BLaER1 (cell line): ENCODE data around the gene TFF1.

Experiments used
- H3K27ac ChIP-seq: shearing (Covaris generic); formaldehyde crosslinking; 2 replicates; pipeline ENCODE4 v1.8.1; 2022
- H3K27me3 ChIP-seq: shearing (Covaris generic); formaldehyde crosslinking; 2 replicates; pipeline ENCODE4 v1.8.1; 2022
- H3K36me3 ChIP-seq: shearing (Covaris generic); formaldehyde crosslinking; 2 replicates; pipeline ENCODE4 v1.8.1; 2022
- H3K4me1 ChIP-seq: shearing (Covaris generic); formaldehyde crosslinking; 2 replicates; pipeline ENCODE4 v1.8.1; 2022
- H3K4me2 ChIP-seq: shearing (Covaris generic); formaldehyde crosslinking; 2 replicates; pipeline ENCODE4 v1.8.1; 2022
- H3K4me3 ChIP-seq: shearing (Covaris generic); formaldehyde crosslinking; 2 replicates; pipeline ENCODE4 v1.8.1; 2022
- H3K9ac ChIP-seq: shearing (Covaris generic); formaldehyde crosslinking; 2 replicates; pipeline ENCODE4 v1.8.1; 2022
- H3K9me3 ChIP-seq: shearing (Covaris generic); formaldehyde crosslinking; 2 replicates; pipeline ENCODE4 v1.8.1; 2022
- H4K20me1 ChIP-seq: shearing (Covaris generic); formaldehyde crosslinking; 2 replicates; pipeline ENCODE4 v1.8.1; 2022
- Cebpa-rat ChIP-seq: shearing (Covaris generic); IDR thresholded peaks from 2 replicates; pipeline ENCODE4 v1.8.1; 2022

Gene TFF1

GRCh38 chr21:42376338-42376982, 10.1 kb upstream of the TFF1 start:
- no peak overlapping the region for H3K9ac ChIP-seq
- no peak overlapping the region for H3K4me2 ChIP-seq
- peaks cover 60% of the 10 kb centered on the region for H3K4me1 ChIP-seq
- H3K4me3 ChIP-seq, result no peak overlapping the region
- no peak; the same call in 1 of the 2 replicates for TF ChIP-seq Cebpa-rat
- H4K20me1 ChIP-seq, result no peaks in the 10 kb centered on the region
- H3K27ac ChIP-seq, result no peak overlapping the region
- peaks cover 4% of the 10 kb centered on the region for H3K9me3 ChIP-seq
- H3K27me3 ChIP-seq, result no peaks in the 10 kb centered on the region
- H3K36me3 ChIP-seq, result no peaks in the 10 kb centered on the region; the same call in 1 of the 2 replicates

DNA sequence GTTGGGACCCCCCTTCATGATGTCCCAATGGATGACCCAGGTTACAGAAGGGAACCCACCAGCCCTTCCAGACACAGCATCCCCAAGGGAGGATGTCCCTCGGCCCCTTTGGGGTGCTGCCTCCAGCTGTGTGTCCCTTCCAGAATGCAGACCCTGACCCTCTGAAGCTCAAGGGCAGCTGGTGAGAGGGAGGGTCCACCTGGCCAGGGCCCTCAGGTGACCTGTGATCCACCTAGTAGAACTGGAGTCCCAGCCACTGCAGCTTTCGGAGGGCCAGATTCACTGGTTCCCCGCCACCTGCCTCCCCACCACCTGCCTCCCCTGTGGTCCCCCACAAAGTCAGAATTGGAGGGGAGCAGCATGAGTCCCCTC, 9.6 kb upstream of the TFF1 start:
- no peak overlapping the region for H3K4me3 ChIP-seq
- H3K9me3 ChIP-seq, result no peaks in the 10 kb centered on the region
- H3K27me3 ChIP-seq, result no peaks in the 10 kb centered on the region
- peaks cover 65% of the 10 kb centered on the region for H3K4me1 ChIP-seq
- TF ChIP-seq Cebpa-rat, result no peak
- no peak overlapping the region for H3K27ac ChIP-seq
- H3K36me3 ChIP-seq, result no peaks in the 10 kb centered on the region
- no peaks in the 10 kb centered on the region for H4K20me1 ChIP-seq
- H3K9ac ChIP-seq, result no peak overlapping the region
- no peak overlapping the region for H3K4me2 ChIP-seq

DNA sequence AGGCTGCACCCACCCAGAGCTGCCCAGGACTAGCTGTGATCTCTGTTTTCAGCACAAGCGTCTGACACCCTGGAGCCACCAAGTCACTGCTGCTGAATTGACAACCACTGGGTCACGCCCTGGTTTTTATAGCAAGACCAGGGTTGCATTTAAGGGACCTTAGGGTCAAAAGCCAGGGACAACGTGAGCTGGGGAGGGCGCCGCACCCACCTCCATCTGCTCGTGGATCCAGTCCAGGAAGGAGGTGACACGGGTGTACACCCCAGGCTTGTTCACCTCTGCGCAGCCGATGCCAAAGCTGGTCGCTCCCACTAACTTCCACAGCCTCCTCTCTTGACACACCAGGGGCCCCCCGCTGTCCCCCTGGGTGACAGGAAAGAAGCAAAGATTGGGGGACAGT, 9.2 kb upstream of the TFF1 start:
- Histone ChIP-seq H4K20me1 (no peaks in the 10 kb centered on the region), H3K4me3 (no peak overlapping the region), H3K36me3 (no peaks in the 10 kb centered on the region), H3K4me1 (peaks cover 68% of the 10 kb centered on the region), H3K9me3 (no peaks in the 10 kb centered on the region), H3K27me3 (no peaks in the 10 kb centered on the region), H3K4me2 (no peak overlapping the region), H3K9ac (no peak overlapping the region), H3K27ac (no peak overlapping the region)
- no peak for TF ChIP-seq Cebpa-rat

GRCh38 chr21:42374864-42375499, 8.6 kb upstream of the TFF1 start:
- no peak for TF ChIP-seq Cebpa-rat
- H3K4me3 ChIP-seq, result no peak overlapping the region
- H3K9me3 ChIP-seq, result no peaks in the 10 kb centered on the region
- no peak overlapping the region for H3K9ac ChIP-seq
- no peaks in the 10 kb centered on the region for H3K27me3 ChIP-seq
- H3K4me2 ChIP-seq, result no peak overlapping the region
- H4K20me1 ChIP-seq, result no peaks in the 10 kb centered on the region
- no peak overlapping the region for H3K27ac ChIP-seq
- peaks cover 68% of the 10 kb centered on the region for H3K4me1 ChIP-seq
- no peaks in the 10 kb centered on the region for H3K36me3 ChIP-seq

DNA sequence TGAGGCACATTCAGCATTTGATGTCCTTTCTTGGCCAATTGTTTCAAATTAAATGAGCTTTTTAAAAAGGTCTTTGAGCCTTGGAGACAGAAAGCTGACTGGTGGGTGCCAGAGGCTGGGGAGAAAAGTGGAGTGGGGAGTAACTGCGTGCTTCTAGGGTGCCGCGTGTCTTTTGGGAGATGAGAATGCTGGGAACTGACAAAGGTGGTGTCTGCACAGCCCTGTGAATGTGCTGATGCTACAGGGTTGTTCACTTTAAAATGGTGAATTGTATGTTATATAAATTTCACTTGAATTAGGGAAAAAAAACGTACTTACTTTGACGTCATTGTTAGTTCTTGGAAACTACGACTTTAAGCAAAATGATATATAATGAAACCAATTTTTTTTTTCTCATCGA, 8.1 kb upstream of the TFF1 start:
- TF ChIP-seq Cebpa-rat, result no peak
- peak overlapping the region; percentile 88 for H3K4me2 ChIP-seq
- H4K20me1 ChIP-seq, result no peaks in the 10 kb centered on the region
- peaks cover 68% of the 10 kb centered on the region for H3K4me1 ChIP-seq
- H3K4me3 ChIP-seq, result no peak overlapping the region
- H3K27ac ChIP-seq, result no peak overlapping the region
- no peaks in the 10 kb centered on the region for H3K9me3 ChIP-seq
- H3K9ac ChIP-seq, result no peak overlapping the region
- no peaks in the 10 kb centered on the region for H3K36me3 ChIP-seq
- H3K27me3 ChIP-seq, result no peaks in the 10 kb centered on the region

- H3K27ac ChIP-seq, result 0 out of 2 replicates have a peak overlapping the region, but pooled peaks have one; percentile 14
- no peaks in the 10 kb centered on the region for H4K20me1 ChIP-seq
- no peaks in the 10 kb centered on the region for H3K9me3 ChIP-seq
- H3K4me2 ChIP-seq, result peak overlapping the region; percentile 88
- peaks cover 66% of the 10 kb centered on the region for H3K4me1 ChIP-seq
- no peak overlapping the region for H3K4me3 ChIP-seq
- no peaks in the 10 kb centered on the region for H3K27me3 ChIP-seq
- H3K9ac ChIP-seq, result no peak overlapping the region
- H3K36me3 ChIP-seq, result no peaks in the 10 kb centered on the region
- no peak for TF ChIP-seq Cebpa-rat
Measured at GRCh38 chr21:42373908-42374455, 7.6 kb upstream of the TFF1 start.

DNA sequence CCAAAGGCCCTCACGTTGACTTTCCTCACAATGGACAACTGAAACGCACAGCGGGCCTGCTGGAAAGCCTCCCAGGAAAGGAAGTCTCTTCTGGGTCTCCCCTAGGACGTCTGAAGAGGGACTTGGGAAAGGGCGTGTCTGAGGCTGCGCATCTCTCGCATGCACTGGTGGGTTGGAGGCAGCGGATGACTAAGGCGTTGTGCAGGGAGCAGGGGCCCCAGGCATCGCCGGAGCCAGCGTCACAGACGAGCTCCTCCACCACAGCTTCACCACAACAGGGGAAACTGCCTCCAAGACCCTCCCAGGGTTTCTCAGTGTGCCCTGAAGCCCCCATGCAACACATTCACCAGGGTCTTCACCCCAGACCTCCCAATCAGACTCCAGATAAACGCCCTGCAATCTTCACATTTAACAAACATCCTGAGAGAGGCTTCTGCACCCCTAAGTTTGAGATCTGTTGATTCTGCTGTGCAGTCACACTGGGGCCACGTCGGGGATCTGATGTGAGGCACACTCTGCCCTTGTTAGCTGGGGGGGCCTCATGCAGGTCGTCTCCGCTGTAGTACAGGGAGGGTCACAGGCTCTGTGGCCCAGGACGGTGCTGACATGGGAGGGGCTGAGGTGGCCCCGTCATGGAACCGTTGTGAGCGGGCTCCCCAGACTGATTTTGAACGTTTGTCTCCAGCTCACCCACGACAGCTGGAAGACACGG, 7.0 kb upstream of the TFF1 start:
- no peaks in the 10 kb centered on the region for H3K27me3 ChIP-seq
- peak overlapping the region; percentile 6; the same call in 1 of the 2 replicates for H3K4me3 ChIP-seq
- peak overlapping the region; percentile 32; the same call in 1 of the 2 replicates for H3K9ac ChIP-seq
- no peaks in the 10 kb centered on the region for H3K36me3 ChIP-seq
- H4K20me1 ChIP-seq, result no peaks in the 10 kb centered on the region
- no peaks in the 10 kb centered on the region for H3K9me3 ChIP-seq
- peak overlapping the region; percentile 88 for H3K4me2 ChIP-seq
- no peak for TF ChIP-seq Cebpa-rat
- H3K4me1 ChIP-seq, result peaks cover 60% of the 10 kb centered on the region
- H3K27ac ChIP-seq, result 0 out of 2 replicates have a peak overlapping the region, but pooled peaks have one; percentile 14

DNA sequence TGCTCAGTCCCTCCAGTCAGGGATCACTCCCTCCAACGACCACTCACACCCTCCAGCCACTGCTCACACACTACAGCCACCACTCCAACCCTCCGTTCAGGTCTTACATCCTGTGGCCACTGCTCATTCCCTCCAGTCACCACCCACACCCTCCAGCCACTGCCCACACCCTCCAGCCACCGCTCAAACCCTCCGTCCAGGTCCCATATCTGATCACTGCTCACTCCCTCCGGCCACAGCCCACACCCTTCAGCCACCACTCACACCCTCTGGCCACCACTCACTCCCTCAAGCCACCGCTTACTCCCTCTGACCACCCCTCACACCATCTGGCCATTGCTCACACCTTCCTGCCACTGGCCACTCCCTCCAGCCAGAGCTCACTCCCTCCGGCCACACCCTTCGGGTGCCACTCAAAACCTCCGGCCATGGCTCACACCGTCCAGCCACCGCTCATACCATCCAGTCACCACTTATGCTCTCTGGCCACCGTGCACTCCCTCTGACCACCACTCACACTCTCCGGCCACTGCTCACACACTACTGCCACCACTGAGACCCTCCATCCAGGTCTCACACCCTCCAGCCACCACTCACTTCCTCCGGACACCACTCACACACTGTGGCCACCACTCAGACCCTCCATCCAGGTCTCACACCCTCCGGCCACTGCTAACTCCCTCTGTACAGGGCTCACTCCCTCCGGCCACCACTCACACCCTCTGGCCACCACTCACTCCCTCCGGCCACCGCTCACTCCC, 4.7 kb upstream of the TFF1 start:
- Histone ChIP-seq H4K20me1 (no peaks in the 10 kb centered on the region), H3K4me1 (peaks cover 71% of the 10 kb centered on the region), H3K27me3 (no peaks in the 10 kb centered on the region), H3K4me2 (peak overlapping the region; percentile 88), H3K4me3 (no peak overlapping the region), H3K36me3 (no peaks in the 10 kb centered on the region), H3K9ac (no peak overlapping the region), H3K9me3 (no peaks in the 10 kb centered on the region), H3K27ac (peak overlapping the region; percentile 53; the same call in 1 of the 2 replicates)
- TF ChIP-seq Cebpa-rat, result no peak

DNA sequence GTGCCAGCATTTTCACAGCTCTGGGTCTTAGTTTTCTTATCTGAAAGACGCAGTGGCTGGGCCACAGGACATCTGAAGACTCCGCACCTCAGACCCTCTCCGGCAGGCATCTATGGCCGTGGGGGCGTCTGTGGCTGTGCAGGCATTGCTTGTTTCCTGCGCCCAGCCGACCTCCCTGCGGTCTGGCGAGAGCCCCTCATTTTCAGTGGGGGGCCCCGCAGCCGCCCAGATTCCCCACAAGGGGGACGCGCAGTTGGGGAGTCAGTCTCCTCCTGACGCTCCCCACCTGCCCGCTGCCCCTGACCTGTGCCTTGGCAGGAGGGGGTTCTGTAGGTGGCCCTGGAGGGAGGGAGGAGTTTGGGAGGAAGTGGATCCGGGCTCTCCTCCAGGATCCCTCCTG, 3.5 kb upstream of the TFF1 start:
- Histone ChIP-seq H3K27ac (peak overlapping the region; percentile 53), H3K27me3 (no peaks in the 10 kb centered on the region), H3K9me3 (no peaks in the 10 kb centered on the region), H3K4me3 (no peak overlapping the region), H4K20me1 (no peaks in the 10 kb centered on the region), H3K9ac (no peak overlapping the region), H3K4me1 (peaks cover 82% of the 10 kb centered on the region), H3K36me3 (no peaks in the 10 kb centered on the region), H3K4me2 (peak overlapping the region; percentile 88)
- no peak for TF ChIP-seq Cebpa-rat
